ENCODE data around the gene NDUFB2.

- TF ChIP-seq TAF1 (IDR thresholded peaks at IDR 0.05; ENCODE audit: low read depth, low read length) (no peak), POLR2A (IDR thresholded peaks at IDR 0.05; ENCODE audit: low read depth, low read length) (no peak), SPI1 (IDR thresholded peaks at IDR 0.05; ENCODE audit: low read depth, low read length) (no peak), POLR2AphosphoS5 (IDR thresholded peaks at IDR 0.05; ENCODE audit: low read depth, low read length) (no peak)
These were observed 25.7 kb downstream of the NDUFB2 start for GRCh38 chr7:140722254-140722653.

All from GM12891 (cell line).